Loucy (cell line): ENCODE results near the gene PHF13.
"Not testable (repeated sequence)": the region's sequence is repeated elsewhere in the genome, so short reads cannot be mapped to it uniquely, and the experiment has no call there.

ENCODE experiments used
- EZH2phosphoT487 ChIP-seq: fragments of 200-600 bp; IDR thresholded peaks from 2 replicates; pipeline ENCODE4 v1.6.1; 2018; ENCODE audit warnings: antibody characterized with exemption, mild to moderate bottlenecking, moderate library complexity, borderline replicate concordance
- TF ChIP-seq, protein P1 (sequence below): fragments of 200-600 bp; sonication (generic); conservative IDR thresholded peaks from 2 replicates; pipeline ENCODE4 v1.5.1; 2014; ENCODE audit warnings: mild to moderate bottlenecking, antibody characterized with exemption, low read length

GRCh38 chr1:6599991-6600390, 13.5 kb upstream of the PHF13 start:
- TF ChIP-seq, protein P1, sequence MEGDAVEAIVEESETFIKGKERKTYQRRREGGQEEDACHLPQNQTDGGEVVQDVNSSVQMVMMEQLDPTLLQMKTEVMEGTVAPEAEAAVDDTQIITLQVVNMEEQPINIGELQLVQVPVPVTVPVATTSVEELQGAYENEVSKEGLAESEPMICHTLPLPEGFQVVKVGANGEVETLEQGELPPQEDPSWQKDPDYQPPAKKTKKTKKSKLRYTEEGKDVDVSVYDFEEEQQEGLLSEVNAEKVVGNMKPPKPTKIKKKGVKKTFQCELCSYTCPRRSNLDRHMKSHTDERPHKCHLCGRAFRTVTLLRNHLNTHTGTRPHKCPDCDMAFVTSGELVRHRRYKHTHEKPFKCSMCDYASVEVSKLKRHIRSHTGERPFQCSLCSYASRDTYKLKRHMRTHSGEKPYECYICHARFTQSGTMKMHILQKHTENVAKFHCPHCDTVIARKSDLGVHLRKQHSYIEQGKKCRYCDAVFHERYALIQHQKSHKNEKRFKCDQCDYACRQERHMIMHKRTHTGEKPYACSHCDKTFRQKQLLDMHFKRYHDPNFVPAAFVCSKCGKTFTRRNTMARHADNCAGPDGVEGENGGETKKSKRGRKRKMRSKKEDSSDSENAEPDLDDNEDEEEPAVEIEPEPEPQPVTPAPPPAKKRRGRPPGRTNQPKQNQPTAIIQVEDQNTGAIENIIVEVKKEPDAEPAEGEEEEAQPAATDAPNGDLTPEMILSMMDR: not testable (repeated sequence)
- not testable (repeated sequence) for TF ChIP-seq EZH2phosphoT487
